BLaER1 treated with 17β-estradiol and CSF1 and Interleukin-3, amounts not matched to agents 10 nM and 100 nM (cell line): ENCODE measurements around the gene ASH1L.
"Not testable (repeated sequence)": the region's sequence is repeated elsewhere in the genome, so short reads cannot be mapped to it uniquely, and the experiment has no call there.

Experiments
- H3K27ac ChIP-seq, 11 experiments: shearing (Covaris generic); formaldehyde crosslinking; 2 replicates each; pipeline ENCODE4 v1.8.1; 2022
- H3K27me3 ChIP-seq, 11 experiments: shearing (Covaris generic); formaldehyde crosslinking; 2 replicates each; pipeline ENCODE4 v1.8.1; 2022
- H3K36me3 ChIP-seq, 11 experiments: shearing (Covaris generic); formaldehyde crosslinking; 2 replicates each; pipeline ENCODE4 v1.8.1; 2022
- H3K4me1 ChIP-seq, 10 experiments: shearing (Covaris generic); formaldehyde crosslinking; 2 replicates each; pipeline ENCODE4 v1.8.1; 2022
- H3K4me2 ChIP-seq, 11 experiments: shearing (Covaris generic); formaldehyde crosslinking; 2 replicates each; pipeline ENCODE4 v1.8.1; 2022
- H3K4me3 ChIP-seq, 10 experiments: shearing (Covaris generic); formaldehyde crosslinking; 2 replicates each; pipeline ENCODE4 v1.8.1; 2022
- H3K9ac ChIP-seq, 11 experiments: shearing (Covaris generic); formaldehyde crosslinking; 2 replicates each; pipeline ENCODE4 v1.8.1; 2022
- H3K9me3 ChIP-seq, 11 experiments: shearing (Covaris generic); formaldehyde crosslinking; replicated peaks in 1 of 11; 2 replicates each; pipeline ENCODE4 v1.8.1; 2022
- H4K20me1 ChIP-seq, 11 experiments: shearing (Covaris generic); formaldehyde crosslinking; 2 replicates each; pipeline ENCODE4 v1.8.1; 2022
- Cebpa-rat ChIP-seq, 11 experiments: shearing (Covaris generic); IDR thresholded peaks; 2 replicates each; pipeline ENCODE4 v1.8.1; 2022

ASH1L gene

GRCh38 chr1:155596864-155597263 is 34.3 kb upstream of the ASH1L start:
- H3K27me3 ChIP-seq: no peaks in the 10 kb centered on the region
- H4K20me1 ChIP-seq: no peaks in the 10 kb centered on the region
- H3K4me3 ChIP-seq: no peak overlapping the region
- H3K4me1 ChIP-seq: peaks cover 0 to 13% (median 7%) of the 10 kb centered on the region in 10 experiments; a peak in 10 of 20 replicates
- H3K36me3 ChIP-seq: no peaks in the 10 kb centered on the region
- no peak overlapping the region for H3K9ac ChIP-seq
- no peak for TF ChIP-seq Cebpa-rat (IDR thresholded peaks at IDR 0.05)
- H3K9me3 ChIP-seq: no peaks in the 10 kb centered on the region
- no peak overlapping the region for H3K4me2 ChIP-seq
- no peak overlapping the region for H3K27ac ChIP-seq

GRCh38 chr1:155595877-155596474 is 33.4 kb upstream of the ASH1L start:
- not testable (repeated sequence) for H3K9me3 ChIP-seq, H3K4me3 ChIP-seq, H3K4me2 ChIP-seq, H3K9ac ChIP-seq, H3K36me3 ChIP-seq, H3K27ac ChIP-seq, H4K20me1 ChIP-seq, H3K27me3 ChIP-seq
- H3K4me1 ChIP-seq: peaks cover 0 to 13% (median 7%) of the 10 kb centered on the region in 10 experiments; a peak in 10 of 20 replicates

DNA sequence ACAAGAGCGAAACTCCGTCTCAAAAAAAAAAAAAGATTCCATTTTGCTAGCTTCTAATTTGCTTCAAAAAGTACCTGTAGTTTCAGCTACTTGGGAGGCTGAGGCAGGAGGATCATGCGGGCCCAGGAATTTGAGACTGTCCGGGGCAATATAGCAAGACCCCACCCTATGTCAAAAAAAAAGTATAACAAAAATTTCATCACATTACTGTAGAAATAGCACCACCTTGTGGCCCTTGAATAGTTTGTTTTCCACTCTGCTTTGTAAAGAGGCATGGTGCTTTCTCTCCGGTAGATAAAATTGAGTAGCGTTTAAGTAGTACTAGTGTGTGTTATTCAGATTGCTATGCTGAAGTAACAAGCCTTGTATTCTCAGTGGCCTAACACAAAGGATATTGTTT is 29.2 kb upstream of the ASH1L start:
- Histone ChIP-seq H3K9ac (no peak overlapping the region), H3K4me2 (no peak overlapping the region)
- no peak for TF ChIP-seq Cebpa-rat (IDR thresholded peaks at IDR 0.05)

GRCh38 chr1:155590516-155591247 is 28.1 kb upstream of the ASH1L start:
- not testable (repeated sequence) for H3K4me3 ChIP-seq, H3K9me3 ChIP-seq, H3K9ac ChIP-seq, H3K27ac ChIP-seq, H3K4me1 ChIP-seq, H3K27me3 ChIP-seq, H3K4me2 ChIP-seq, H4K20me1 ChIP-seq
- H3K36me3 ChIP-seq: peaks cover 0 to 22% (median 0%) of the 10 kb centered on the region in 11 experiments; a peak in 7 of 22 replicates

More for the DNA sequence above, 29.2 kb upstream of the ASH1L start:
- no peaks in the 10 kb centered on the region for H3K9me3 ChIP-seq
- H3K4me3 ChIP-seq: no peak overlapping the region
- H3K36me3 ChIP-seq: peaks cover 0 to 18% (median 0%) of the 10 kb centered on the region in 11 experiments; a peak in 7 of 22 replicates
- no peaks in the 10 kb centered on the region for H3K27me3 ChIP-seq
- peaks cover 0 to 8% (median 0%) of the 10 kb centered on the region in 11 experiments; a peak in 1 of 22 replicates for H4K20me1 ChIP-seq
- no peak overlapping the region for H3K27ac ChIP-seq
- H3K4me1 ChIP-seq: no peaks in the 10 kb centered on the region

DNA sequence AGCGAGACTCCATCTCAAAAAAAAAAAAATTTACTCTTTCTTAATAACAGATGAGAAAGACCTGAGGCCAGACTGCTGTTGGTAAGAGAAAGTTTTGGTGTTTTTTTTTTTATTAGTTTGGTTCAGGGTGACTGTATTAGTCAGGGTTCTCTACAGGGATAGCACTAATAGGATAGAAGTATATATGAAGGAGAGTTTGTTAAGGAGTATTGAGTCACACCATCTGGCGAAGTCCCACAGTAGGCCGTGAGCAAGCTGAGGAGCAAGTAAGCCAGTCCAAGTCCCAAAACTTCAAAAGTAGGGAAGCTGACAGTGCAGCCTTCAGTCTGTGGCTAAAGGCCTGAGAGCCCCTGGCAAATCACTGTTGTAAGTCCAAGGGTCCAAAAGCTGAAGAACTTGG is 26.7 kb upstream of the ASH1L start:
- H3K4me2 ChIP-seq, H3K4me3 ChIP-seq, H3K4me1 ChIP-seq, H3K27ac ChIP-seq, H4K20me1 ChIP-seq, H3K27me3 ChIP-seq, H3K9me3 ChIP-seq, H3K9ac ChIP-seq: not testable (repeated sequence)
- peaks cover 0 to 22% (median 0%) of the 10 kb centered on the region in 11 experiments; a peak in 7 of 22 replicates for H3K36me3 ChIP-seq

DNA sequence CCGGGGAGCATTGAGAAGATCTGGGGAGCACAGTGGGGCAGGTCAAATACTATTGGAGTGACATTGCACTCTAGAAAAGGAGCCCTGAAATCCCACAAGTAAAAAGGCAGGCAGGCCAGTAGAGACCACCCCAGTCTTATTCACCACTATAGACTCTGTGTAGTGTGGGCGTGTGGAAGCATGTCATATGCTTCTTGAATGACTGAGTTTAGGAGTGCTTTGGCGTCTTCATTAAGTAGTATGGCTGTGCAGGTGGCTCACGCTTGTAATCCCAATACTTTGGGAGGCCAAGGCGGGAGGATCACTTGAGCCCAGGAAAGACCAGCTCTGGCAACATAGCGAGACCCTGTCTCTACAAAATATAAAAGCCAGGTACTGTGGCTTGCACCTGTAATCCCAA is 21.2 kb upstream of the ASH1L start:
- not testable (repeated sequence) for H3K9ac ChIP-seq, H3K4me2 ChIP-seq, H3K4me1 ChIP-seq, H3K9me3 ChIP-seq, H3K4me3 ChIP-seq, H3K27me3 ChIP-seq, H3K36me3 ChIP-seq, H3K27ac ChIP-seq
- peaks cover 0 to 21% (median 4%) of the 10 kb centered on the region in 11 experiments; a peak in 9 of 22 replicates for H4K20me1 ChIP-seq

DNA sequence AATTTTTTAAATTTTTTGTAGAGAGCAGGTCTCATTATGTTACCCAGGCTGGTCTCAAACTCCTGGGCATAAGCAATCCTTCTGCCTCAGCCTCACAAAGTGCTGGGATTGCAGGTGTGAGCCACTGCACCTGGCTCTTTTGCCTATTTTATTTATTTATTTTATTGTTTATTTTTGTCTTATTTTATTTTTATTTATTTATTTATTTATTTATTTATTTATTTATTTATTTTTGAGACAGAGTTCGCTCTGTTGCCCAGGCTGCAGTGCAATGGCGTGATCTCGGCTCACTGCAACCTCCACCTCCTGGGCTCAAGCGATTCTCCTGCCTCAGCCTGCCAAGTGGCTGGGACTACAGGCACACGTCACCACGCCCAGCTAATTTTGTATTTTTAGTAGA is 13.0 kb upstream of the ASH1L start:
- not testable (repeated sequence) for H3K27ac ChIP-seq, H3K4me3 ChIP-seq, H3K9ac ChIP-seq, H3K4me2 ChIP-seq, H3K27me3 ChIP-seq, H3K9me3 ChIP-seq, H3K4me1 ChIP-seq
- Histone ChIP-seq H4K20me1 (peaks cover 11 to 62% (median 47%) of the 10 kb centered on the region in 11 experiments; a peak in 20 of 22 replicates), H3K36me3 (peaks cover 10 to 28% (median 20%) of the 10 kb centered on the region in 11 experiments; a peak in 20 of 22 replicates)

GRCh38 chr1:155574077-155574476 is 11.5 kb upstream of the ASH1L start:
- Histone ChIP-seq H3K9ac (no peak overlapping the region), H4K20me1 (peaks cover 24 to 69% (median 57%) of the 10 kb centered on the region in 11 experiments; a peak in 20 of 22 replicates), H3K4me2 (no peak overlapping the region), H3K4me3 (no peak overlapping the region), H3K36me3 (peaks cover 22 to 41% (median 34%) of the 10 kb centered on the region in 11 experiments; a peak in 21 of 22 replicates), H3K27me3 (no peaks in the 10 kb centered on the region), H3K4me1 (peaks cover 9 to 24% (median 15%) of the 10 kb centered on the region in 10 experiments; a peak in 19 of 20 replicates), H3K27ac (no peak overlapping the region), H3K9me3 (no peaks in the 10 kb centered on the region)
- TF ChIP-seq Cebpa-rat (IDR thresholded peaks at IDR 0.05): no peak

GRCh38 chr1:155570593-155570990 is 8.0 kb upstream of the ASH1L start:
- peaks cover 30 to 73% (median 66%) of the 10 kb centered on the region in 11 experiments; a peak in 21 of 22 replicates for H3K36me3 ChIP-seq
- H3K4me2 ChIP-seq: peak overlapping the region in 8 of 11 experiments; percentile 24 to 58 (median 44); a peak in 14 of 22 replicates
- H4K20me1 ChIP-seq: peaks cover 24 to 100% (median 92%) of the 10 kb centered on the region in 11 experiments; a peak in 20 of 22 replicates
- no peaks in the 10 kb centered on the region for H3K9me3 ChIP-seq
- H3K27me3 ChIP-seq: no peaks in the 10 kb centered on the region
- no peak for TF ChIP-seq Cebpa-rat (IDR thresholded peaks at IDR 0.05)
- no peak overlapping the region for H3K9ac ChIP-seq
- no peak overlapping the region; a peak in 1 of 22 replicates for H3K27ac ChIP-seq
- H3K4me1 ChIP-seq: peaks cover 12 to 32% (median 18%) of the 10 kb centered on the region in 10 experiments
- H3K4me3 ChIP-seq: no peak overlapping the region
